ENCODE measurements around the gene OR4K2.

DNA sequence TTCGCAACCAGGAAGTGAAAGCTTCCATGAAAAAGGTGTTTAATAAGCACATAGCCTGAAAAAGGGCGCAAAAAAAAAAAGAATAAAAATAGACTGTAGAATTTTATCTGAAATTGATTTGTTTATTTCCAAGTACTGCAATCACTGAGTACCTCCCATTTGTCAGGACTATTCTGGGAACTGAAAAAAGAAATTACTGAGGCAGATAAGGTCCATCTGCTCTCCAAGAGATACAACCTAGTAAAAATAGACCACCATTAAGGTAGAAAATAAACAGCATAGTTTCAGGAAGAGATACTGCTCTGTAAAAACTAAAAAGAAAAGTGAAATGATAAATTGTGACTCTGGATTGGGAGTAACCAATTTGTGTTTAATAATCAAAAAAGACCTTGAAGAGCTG, 46.6 kb upstream of the OR4K2 start:
- TF ChIP-seq CTCF (IDR thresholded peaks at IDR 0.05) = no peak
- no peak for TF ChIP-seq EP300 (IDR thresholded peaks at IDR 0.05)
- TF ChIP-seq POLR2AphosphoS5 (IDR thresholded peaks at IDR 0.05) = no peak
